ENCODE results near the gene AURKA. TPM values are rescaled to one million over a fixed set of nuclear protein-coding genes. Genes with fewer than 3 reads are reported as not detected.

The AURKA gene
- total and polyA plus RNA-seq, 2 experiments from 2014 or later = 75.8 to 82.0 TPM

GRCh38 chr20:56360908-56361205 lies 31.2 kb downstream of the AURKA start:
- H3K4me3 Mint-ChIP-seq = no peak overlapping the region
- ATAC-seq (no peak), DNase-seq (ENCODE audit: low spot score) (no peak)
- Histone ChIP-seq H3K4me1 (ENCODE audit: insufficient read depth) (peaks cover 14% of the 10 kb centered on the region), H3K4me2 (no peak overlapping the region), H4K20me1 (replicated peaks; ENCODE audit: insufficient read depth) (no peaks in the 10 kb centered on the region), H3K27ac (ENCODE audit: low read depth) (no peak overlapping the region), H3K9me2 (ENCODE audit: insufficient read depth) (no peaks in the 10 kb centered on the region), H3K27me3 (ENCODE audit: insufficient read depth) (no peaks in the 10 kb centered on the region), H3K4me3 (no peak overlapping the region), H3K36me3 (ENCODE audit: insufficient read depth) (no peaks in the 10 kb centered on the region), H3K79me2 (replicated peaks; ENCODE audit: insufficient read depth) (no peaks in the 10 kb centered on the region), H3F3A (replicated peaks; ENCODE audit: low read depth) (no peaks in the 10 kb centered on the region), H2AFZ (no peak overlapping the region)
- H3K27me3 Mint-ChIP-seq (ENCODE audit: insufficient read depth, low read depth, poor library complexity) = peaks cover 14% of the 10 kb centered on the region
- H3K4me1 Mint-ChIP-seq = peaks cover 11% of the 10 kb centered on the region
- H3K27ac Mint-ChIP-seq = no peak overlapping the region
- H3K9me3 Mint-ChIP-seq = no peaks in the 10 kb centered on the region; the same call in 2 of the 3 replicates
- TF ChIP-seq POLR2AphosphoS5 (IDR thresholded peaks at IDR 0.05; ENCODE audit: low read depth) = no peak
- no peak for TF ChIP-seq JUNB (IDR thresholded peaks at IDR 0.05; ENCODE audit: unreplicated experiment)
- TF ChIP-seq NANOG (IDR thresholded peaks at IDR 0.05; ENCODE audit: borderline replicate concordance) = no peak
- no peak for TF ChIP-seq ZNF462 (CRISPR knock-in tag; IDR thresholded peaks at IDR 0.05)
- no peak for TF ChIP-seq EZH2 (IDR thresholded peaks at IDR 0.05; ENCODE audit: low read depth, unreplicated experiment)
- no peak for TF ChIP-seq STAT1 (IDR thresholded peaks at IDR 0.05; ENCODE audit: unreplicated experiment)
- TF ChIP-seq CREB1 (CRISPR knock-in tag; IDR thresholded peaks at IDR 0.05; ENCODE audit: low read depth) = no peak
- TF ChIP-seq ETS1 (IDR thresholded peaks at IDR 0.05) = no peak
- H3K36me3 Mint-ChIP-seq (ENCODE audit: low read depth) = peaks cover under 1% of the 10 kb centered on the region; the same call in 2 of the 3 replicates
